SK-N-SH (cell line): Measurements from ENCODE around the gene LAPTM5. TPM values are rescaled to one million over a fixed set of nuclear protein-coding genes. Genes with fewer than 3 reads are reported as not detected.

ENCODE experiments used
- CTCF ChIA-PET: fragments of 300-600, 350-600 bp; formaldehyde crosslinking; extraction: SDS; loops from one replicate; lab custom pipeline; 2021; lab: Yijun Ruan, JAX
- POLR2A ChIA-PET: fragments of 350-600 bp; sonication (Branson Sonifier 250); formaldehyde crosslinking; extraction: SDS; loops from one replicate; lab custom pipeline; 2020; ENCODE audit warnings: antibody characterized with exemption, inconsistent platforms; lab: Yijun Ruan, JAX
- DNase-seq: peaks from one replicate; pipeline ENCODE4 v3.0.0; 2012
- H2AFZ ChIP-seq: fragments of 200-600 bp; sonication (generic); 2 replicates; pipeline ENCODE4 v1.8.1; 2016; ENCODE audit warnings: antibody characterized with exemption, mild to moderate bottlenecking, low read depth
- H3F3A ChIP-seq: fragments of 200-600 bp; sonication (generic); replicated peaks from 2 replicates; pipeline ENCODE3; 2016; ENCODE audit warnings: antibody characterized with exemption, mild to moderate bottlenecking; ENCODE audit not compliant: insufficient read depth
- H3K27ac ChIP-seq, 2 experiments: fragments of 200-500 bp in 1 of 2; fragments of 200-600 bp in 1 of 2; sonication (Bioruptor generic) in 1 of 2; sonication (generic), shearing (Covaris generic) in 1 of 2; 2 replicates each; pipeline versions ENCODE4 v1.5.1 to v1.6.1; 2014 to 2016; ENCODE audit warnings: low read depth in 2 of 2, inconsistent platforms in 1 of 2, low read length in 1 of 2, mild to moderate bottlenecking in 1 of 2, mixed read lengths in 1 of 2
- H3K27me3 ChIP-seq: fragments of 200-600 bp; sonication (generic), shearing (Covaris generic); 2 replicates; pipeline ENCODE4 v1.6.1; 2016; ENCODE audit warnings: mixed run types; ENCODE audit not compliant: insufficient read depth
- H3K36me3 ChIP-seq, 2 experiments: fragments of 200-500 bp in 1 of 2; fragments of 200-600 bp in 1 of 2; sonication (Bioruptor generic) in 1 of 2; sonication (generic) in 1 of 2; replicated peaks in 1 of 2; 2 replicates each; pipeline versions ENCODE3 to v1.5.1; 2014 to 2016; ENCODE audit warnings: low read length in 1 of 2, mild to moderate bottlenecking in 1 of 2; ENCODE audit not compliant: insufficient read depth in 2 of 2, control insufficient read depth in 1 of 2
- H3K4me1 ChIP-seq, 2 experiments: fragments of 200-500 bp in 1 of 2; fragments of 200-600 bp in 1 of 2; sonication (Bioruptor generic) in 1 of 2; sonication (generic), shearing (Covaris generic) in 1 of 2; 2 replicates each; pipeline versions ENCODE4 v1.5.1 to v1.6.1; 2014 to 2016; ENCODE audit warnings: low read depth in 1 of 2, low read length in 1 of 2, mixed run types in 1 of 2; ENCODE audit not compliant: insufficient read depth in 2 of 2, control insufficient read depth in 1 of 2
- H3K4me2 ChIP-seq: fragments of 200-600 bp; sonication (generic), shearing (Covaris generic); 2 replicates; pipeline ENCODE4 v1.6.1; 2017; ENCODE audit warnings: mixed run types
- H3K4me3 ChIP-seq, 2 experiments: fragments of 200-500 bp in 1 of 2; fragments of 200-600 bp in 1 of 2; sonication (Bioruptor generic) in 1 of 2; sonication (generic), shearing (Covaris generic) in 1 of 2; 2 replicates each; pipeline versions ENCODE4 v1.5.1 to v1.8.1; 2014 to 2016; ENCODE audit warnings: low read depth in 2 of 2, inconsistent platforms in 1 of 2, low read length in 1 of 2, mild to moderate bottlenecking in 1 of 2, mixed read lengths in 1 of 2, moderate library complexity in 1 of 2
- H3K79me2 ChIP-seq: fragments of 200-600 bp; sonication (generic); 2 replicates; pipeline ENCODE4 v1.8.1; 2017; ENCODE audit warnings: mild to moderate bottlenecking; ENCODE audit not compliant: insufficient read depth
- H3K9ac ChIP-seq: fragments of 200-600 bp; sonication (generic); 2 replicates; pipeline ENCODE4 v1.6.1; 2017; ENCODE audit warnings: mixed run types
- H3K9me2 ChIP-seq: fragments of 200-600 bp; sonication (generic); 2 replicates; pipeline ENCODE4 v1.6.1; 2017; ENCODE audit warnings: mixed run types
- H3K9me3 ChIP-seq: fragments of 200-600 bp; sonication (generic); 2 replicates; pipeline ENCODE4 v1.6.1; 2017; ENCODE audit warnings: mixed run types, mild to moderate bottlenecking, moderate library complexity
- H4K20me1 ChIP-seq: fragments of 200-600 bp; sonication (generic); 2 replicates; pipeline ENCODE4 v1.6.1; 2017; ENCODE audit warnings: mild to moderate bottlenecking, mixed run types; ENCODE audit not compliant: insufficient read depth
- ELF1 ChIP-seq: IDR thresholded peaks from 2 replicates; pipeline ENCODE4 v1.4.0; 2012
- EP300 ChIP-seq, 2 experiments: IDR thresholded peaks; 2 replicates each; pipeline versions ENCODE4 v1.4.0 to v1.6.1; 2012; ENCODE audit warnings: borderline replicate concordance in 1 of 2, low read depth in 1 of 2, low read length in 1 of 2
- EZH2phosphoT487 ChIP-seq: fragments of 200-600 bp; sonication (generic); IDR thresholded peaks from 2 replicates; pipeline ENCODE4 v1.6.1; 2017; ENCODE audit warnings: low read depth, mixed run types, mild to moderate bottlenecking, antibody characterized with exemption, moderate library complexity, borderline replicate concordance
- FOSL2 ChIP-seq: IDR thresholded peaks from 2 replicates; pipeline ENCODE4 v1.4.0; 2012; ENCODE audit warnings: low read depth, mild to moderate bottlenecking, moderate library complexity, borderline replicate concordance
- FOXM1 ChIP-seq: IDR thresholded peaks from 2 replicates; pipeline ENCODE4 v1.4.0; 2012; ENCODE audit warnings: low read depth, mild to moderate bottlenecking
- GABPA ChIP-seq: IDR thresholded peaks from 2 replicates; pipeline ENCODE4 v1.4.0; 2012; ENCODE audit warnings: low read depth, mild to moderate bottlenecking
- GATA2 ChIP-seq: sonication (generic); formaldehyde crosslinking; IDR thresholded peaks from 2 replicates; pipeline ENCODE4 v1.5.0; 2020; ENCODE audit warnings: mild to moderate bottlenecking, missing genetic modification reagents
- JUND ChIP-seq: IDR thresholded peaks from 2 replicates; pipeline ENCODE4 v1.4.0; 2012
- MXI1 ChIP-seq: IDR thresholded peaks from 2 replicates; pipeline ENCODE4 v1.6.1; 2012; ENCODE audit warnings: mild to moderate bottlenecking, low read depth, low read length, improper control_type of control experiment
- NFIC ChIP-seq: IDR thresholded peaks from 2 replicates; pipeline ENCODE4 v1.4.0; 2012; ENCODE audit warnings: borderline replicate concordance
- NRF1 ChIP-seq: IDR thresholded peaks from 2 replicates; pipeline ENCODE4 v1.6.1; 2012; ENCODE audit warnings: low read depth, mild to moderate bottlenecking, low read length
- POLR2AphosphoS5 ChIP-seq: IDR thresholded peaks from 2 replicates; pipeline ENCODE4 v1.6.1; 2012; ENCODE audit warnings: low read depth, low read length
- SIN3A ChIP-seq: IDR thresholded peaks from 2 replicates; pipeline ENCODE4 v1.6.1; 2012; ENCODE audit warnings: low read depth, mild to moderate bottlenecking, low read length, moderate library complexity, borderline replicate concordance
- SMC3 ChIP-seq: IDR thresholded peaks from 2 replicates; pipeline ENCODE4 v1.6.1; 2012; ENCODE audit warnings: low read depth, low read length, improper control_type of control experiment
- TAF1 ChIP-seq: IDR thresholded peaks from 2 replicates; pipeline ENCODE4 v1.6.1; 2012; ENCODE audit warnings: low read depth, mild to moderate bottlenecking, low read length, moderate library complexity, borderline replicate concordance
- WGBS: methylation state at CpG from one replicate; pipeline ENCODE4 v1.1.6; 2017; ENCODE audit warnings: low lambda C conversion rate; 5-methylcytosine and 5-hydroxymethylcytosine counted together
- polyA plus RNA-seq, 3 experiments: library from polyadenylated mRNA; depleted of rRNA; stranded (reverse); fragments of >200 nt; gene quantifications; 2 replicates each; pipeline ENCODE4 v1.2.3, GENCODE V29; 2012
- TF ChIP-seq, protein P1 (sequence below): IDR thresholded peaks from 2 replicates; pipeline ENCODE4 v1.4.0; 2012; ENCODE audit warnings: low read depth, borderline replicate concordance
- TF ChIP-seq, protein P2 (sequence below): IDR thresholded peaks from 2 replicates; pipeline ENCODE4; 2012
- TF ChIP-seq, protein P3 (sequence below): IDR thresholded peaks from 2 replicates; pipeline ENCODE4 v1.4.0; 2012; ENCODE audit warnings: low read depth
- TF ChIP-seq, protein P4 (sequence below): IDR thresholded peaks from 2 replicates; pipeline ENCODE4 v1.6.1; 2012; ENCODE audit warnings: mild to moderate bottlenecking, low read depth, low read length, moderate library complexity
- TF ChIP-seq, protein P5 (sequence below): fragments of 150-350 bp; IDR thresholded peaks from 2 replicates; pipeline ENCODE4 v1.6.1; 2017; ENCODE audit warnings: antibody characterized with exemption, low read length, low read depth, borderline replicate concordance

Gene LAPTM5
- polyA plus RNA-seq, 1 of the 3 experiments (the other 2 are of a cell fraction), result 1.1 TPM

DNA sequence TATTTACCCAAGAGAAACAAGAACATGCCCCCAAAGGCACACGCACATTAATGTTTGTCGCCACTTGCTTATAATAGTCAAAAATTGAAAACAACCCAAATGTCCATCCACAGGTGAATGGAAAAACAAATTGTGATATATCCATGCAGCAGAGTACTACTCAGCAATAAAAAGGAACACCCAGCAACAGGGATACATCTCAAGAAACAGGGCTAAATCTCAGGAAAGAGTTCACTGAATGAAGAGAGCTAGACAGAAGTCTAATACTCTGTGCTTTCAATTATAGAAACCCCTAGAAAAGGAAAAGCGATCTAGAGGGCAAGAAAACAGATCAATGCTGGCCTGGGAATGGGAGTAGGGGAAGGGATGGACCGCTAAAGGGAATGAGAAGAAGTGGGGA, 36.7 kb upstream of the LAPTM5 start:
- Histone ChIP-seq H3K9me2 (no peaks in the 10 kb centered on the region), H3K79me2 (no peaks in the 10 kb centered on the region), H3K9ac (no peak overlapping the region), H4K20me1 (no peaks in the 10 kb centered on the region), H3K36me3 (no peaks in the 10 kb centered on the region), H3K4me2 (no peak overlapping the region), H2AFZ (no peak overlapping the region), H3K27me3 (no peaks in the 10 kb centered on the region; the same call in 1 of the 2 replicates), H3K9me3 (no peaks in the 10 kb centered on the region), H3K4me3 (no peak overlapping the region), H3K4me1 (peaks cover 12% of the 10 kb centered on the region in 2 experiments; a peak in 3 of 4 replicates), H3F3A (no peaks in the 10 kb centered on the region), H3K27ac (no peak overlapping the region)
- no peak for TF ChIP-seq GATA2 (CRISPR knock-in tag)
- TF ChIP-seq, protein P1, sequence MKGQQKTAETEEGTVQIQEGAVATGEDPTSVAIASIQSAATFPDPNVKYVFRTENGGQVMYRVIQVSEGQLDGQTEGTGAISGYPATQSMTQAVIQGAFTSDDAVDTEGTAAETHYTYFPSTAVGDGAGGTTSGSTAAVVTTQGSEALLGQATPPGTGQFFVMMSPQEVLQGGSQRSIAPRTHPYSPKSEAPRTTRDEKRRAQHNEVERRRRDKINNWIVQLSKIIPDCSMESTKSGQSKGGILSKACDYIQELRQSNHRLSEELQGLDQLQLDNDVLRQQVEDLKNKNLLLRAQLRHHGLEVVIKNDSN, result no peak
- no peak for TF ChIP-seq TAF1
- TF ChIP-seq, protein P2, sequence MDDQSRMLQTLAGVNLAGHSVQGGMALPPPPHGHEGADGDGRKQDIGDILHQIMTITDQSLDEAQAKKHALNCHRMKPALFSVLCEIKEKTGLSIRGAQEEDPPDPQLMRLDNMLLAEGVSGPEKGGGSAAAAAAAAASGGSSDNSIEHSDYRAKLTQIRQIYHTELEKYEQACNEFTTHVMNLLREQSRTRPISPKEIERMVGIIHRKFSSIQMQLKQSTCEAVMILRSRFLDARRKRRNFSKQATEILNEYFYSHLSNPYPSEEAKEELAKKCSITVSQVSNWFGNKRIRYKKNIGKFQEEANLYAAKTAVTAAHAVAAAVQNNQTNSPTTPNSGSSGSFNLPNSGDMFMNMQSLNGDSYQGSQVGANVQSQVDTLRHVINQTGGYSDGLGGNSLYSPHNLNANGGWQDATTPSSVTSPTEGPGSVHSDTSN, result no peak
- no peak for TF ChIP-seq JUND
- TF ChIP-seq MXI1, result no peak
- TF ChIP-seq ELF1, result no peak
- no peak for TF ChIP-seq NRF1
- no peak for TF ChIP-seq FOSL2
- TF ChIP-seq SIN3A, result no peak
- TF ChIP-seq SMC3, result no peak
- TF ChIP-seq FOXM1, result no peak
- TF ChIP-seq POLR2AphosphoS5, result no peak
- TF ChIP-seq, protein P3, sequence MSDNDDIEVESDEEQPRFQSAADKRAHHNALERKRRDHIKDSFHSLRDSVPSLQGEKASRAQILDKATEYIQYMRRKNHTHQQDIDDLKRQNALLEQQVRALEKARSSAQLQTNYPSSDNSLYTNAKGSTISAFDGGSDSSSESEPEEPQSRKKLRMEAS, result no peak
- TF ChIP-seq, protein P4, sequence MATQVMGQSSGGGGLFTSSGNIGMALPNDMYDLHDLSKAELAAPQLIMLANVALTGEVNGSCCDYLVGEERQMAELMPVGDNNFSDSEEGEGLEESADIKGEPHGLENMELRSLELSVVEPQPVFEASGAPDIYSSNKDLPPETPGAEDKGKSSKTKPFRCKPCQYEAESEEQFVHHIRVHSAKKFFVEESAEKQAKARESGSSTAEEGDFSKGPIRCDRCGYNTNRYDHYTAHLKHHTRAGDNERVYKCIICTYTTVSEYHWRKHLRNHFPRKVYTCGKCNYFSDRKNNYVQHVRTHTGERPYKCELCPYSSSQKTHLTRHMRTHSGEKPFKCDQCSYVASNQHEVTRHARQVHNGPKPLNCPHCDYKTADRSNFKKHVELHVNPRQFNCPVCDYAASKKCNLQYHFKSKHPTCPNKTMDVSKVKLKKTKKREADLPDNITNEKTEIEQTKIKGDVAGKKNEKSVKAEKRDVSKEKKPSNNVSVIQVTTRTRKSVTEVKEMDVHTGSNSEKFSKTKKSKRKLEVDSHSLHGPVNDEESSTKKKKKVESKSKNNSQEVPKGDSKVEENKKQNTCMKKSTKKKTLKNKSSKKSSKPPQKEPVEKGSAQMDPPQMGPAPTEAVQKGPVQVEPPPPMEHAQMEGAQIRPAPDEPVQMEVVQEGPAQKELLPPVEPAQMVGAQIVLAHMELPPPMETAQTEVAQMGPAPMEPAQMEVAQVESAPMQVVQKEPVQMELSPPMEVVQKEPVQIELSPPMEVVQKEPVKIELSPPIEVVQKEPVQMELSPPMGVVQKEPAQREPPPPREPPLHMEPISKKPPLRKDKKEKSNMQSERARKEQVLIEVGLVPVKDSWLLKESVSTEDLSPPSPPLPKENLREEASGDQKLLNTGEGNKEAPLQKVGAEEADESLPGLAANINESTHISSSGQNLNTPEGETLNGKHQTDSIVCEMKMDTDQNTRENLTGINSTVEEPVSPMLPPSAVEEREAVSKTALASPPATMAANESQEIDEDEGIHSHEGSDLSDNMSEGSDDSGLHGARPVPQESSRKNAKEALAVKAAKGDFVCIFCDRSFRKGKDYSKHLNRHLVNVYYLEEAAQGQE, result no peak
- TF ChIP-seq EZH2phosphoT487, result no peak
- TF ChIP-seq EP300 (IDR thresholded peaks at IDR 0.05; ENCODE audit: borderline replicate concordance in 1 of 2, low read depth in 1 of 2, low read length in 1 of 2), result no peak
- no peak for TF ChIP-seq NFIC
- TF ChIP-seq, protein P5, sequence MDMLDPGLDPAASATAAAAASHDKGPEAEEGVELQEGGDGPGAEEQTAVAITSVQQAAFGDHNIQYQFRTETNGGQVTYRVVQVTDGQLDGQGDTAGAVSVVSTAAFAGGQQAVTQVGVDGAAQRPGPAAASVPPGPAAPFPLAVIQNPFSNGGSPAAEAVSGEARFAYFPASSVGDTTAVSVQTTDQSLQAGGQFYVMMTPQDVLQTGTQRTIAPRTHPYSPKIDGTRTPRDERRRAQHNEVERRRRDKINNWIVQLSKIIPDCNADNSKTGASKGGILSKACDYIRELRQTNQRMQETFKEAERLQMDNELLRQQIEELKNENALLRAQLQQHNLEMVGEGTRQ, result no peak
- TF ChIP-seq GABPA, result no peak
- WGBS, result 90% methylated on average over 4 of the region's 4 CpGs
- ChIA-PET CTCF (interaction anchor here (1.1 to 34.2 kb wide), 3 partner anchors 10 to 119 kb away, joined by 4 to 1422 read pairs (median 356); partner anchors contain the start of gene SDC3), POLR2A (no interaction called here)
- DNase-seq, result no peak
